HG03575 (cell line): ENCODE measurements around the gene APLP1.
"Not testable (repeated sequence)": the region's sequence is repeated elsewhere in the genome, so short reads cannot be mapped to it uniquely, and the experiment has no call there.

ENCODE experiments used
- ATAC-seq: cut with Tn5 transposase; IDR thresholded peaks from one replicate; pipeline ENCODE4 v1.9.1; 2021; ENCODE audit not compliant: unreplicated experiment, insufficient number of reproducible peaks, low FRiP score; ENCODE audit errors: extremely low read depth

Gene APLP1

GRCh38 chr19:35868172-35868822 lies at the start of gene APLP1:
Gene APLP1, plus strand, starts transcription at chr19:35868574. Its CDS starts 63 bp downstream, at chr19:35868637.
- ATAC-seq, result no peak

- ATAC-seq, result no peak
These were observed 45.8 kb upstream of the APLP1 start for GRCh38 chr19:35822579-35822978.

GRCh38 chr19:35824150-35824549 lies 44.2 kb upstream of the APLP1 start:
- no peak for ATAC-seq

GRCh38 chr19:35828692-35829301 lies 39.6 kb upstream of the APLP1 start:
- ATAC-seq, result no peak

GRCh38 chr19:35830986-35831385 lies 37.4 kb upstream of the APLP1 start:
- ATAC-seq, result no peak

GRCh38 chr19:35832054-35832453 lies 36.3 kb upstream of the APLP1 start:
- ATAC-seq, result no peak

- no peak for ATAC-seq
These were observed 34.4 kb upstream of the APLP1 start for GRCh38 chr19:35833972-35834371.

- not testable (repeated sequence) for ATAC-seq
These were observed 32.3 kb upstream of the APLP1 start for GRCh38 chr19:35836096-35836495.

- ATAC-seq, result no peak
These were observed 26.3 kb upstream of the APLP1 start for GRCh38 chr19:35841961-35842595.

- ATAC-seq, result no peak
These were observed 25.6 kb upstream of the APLP1 start for GRCh38 chr19:35842666-35843272.

- ATAC-seq, result no peak
These were observed 24.5 kb upstream of the APLP1 start for GRCh38 chr19:35843676-35844481.

GRCh38 chr19:35844482-35845214 lies 23.7 kb upstream of the APLP1 start:
- ATAC-seq, result no peak

GRCh38 chr19:35845215-35846037 lies 22.9 kb upstream of the APLP1 start:
- no peak for ATAC-seq

- ATAC-seq, result no peak
These were observed 22.2 kb upstream of the APLP1 start for GRCh38 chr19:35846038-35846668.

GRCh38 chr19:35847911-35848310 lies 20.5 kb upstream of the APLP1 start:
- ATAC-seq, result no peak

GRCh38 chr19:35848486-35848885 lies 19.9 kb upstream of the APLP1 start:
- ATAC-seq, result no peak

- ATAC-seq, result no peak
These were observed 19.4 kb upstream of the APLP1 start for GRCh38 chr19:35848919-35849505.
